Natural killer cell (primary cell): ENCODE data around the gene CAPN14. TPM values are rescaled to one million over a fixed set of nuclear protein-coding genes. Genes with fewer than 3 reads are reported as not detected.

ENCODE experiments used
- ATAC-seq, 3 donors: fragments of 150-1000 bp in 2 of 3; fragments of 200-7000 bp in 1 of 3; cut with Tn5 transposase; 1 replicate in 1 of 3; 2 replicates in 2 of 3; pipeline ENCODE4 v1.10.0; 2021; ENCODE audit warnings: mild to moderate bottlenecking in 2 of 3, moderate library complexity in 2 of 3
- DNase-seq, 2 donors: peaks; one replicate each; pipeline versions ENCODE4 v3.0.0 to v3.0.0-alpha.2; 2013 to 2021; ENCODE audit warnings: mixed read lengths in 1 of 2
- H3K27ac ChIP-seq: one replicate; pipeline ENCODE4 v1.5.1; 2013; ENCODE audit warnings: mild to moderate bottlenecking, low read length
- H3K27me3 ChIP-seq: one replicate; pipeline ENCODE4 v1.6.1; 2013; ENCODE audit warnings: low read length; ENCODE audit not compliant: control insufficient read depth, insufficient read depth
- H3K36me3 ChIP-seq: one replicate; pipeline ENCODE4 v1.6.1; 2013; ENCODE audit warnings: low read length; ENCODE audit not compliant: control insufficient read depth, insufficient read depth
- H3K4me1 ChIP-seq: one replicate; pipeline ENCODE4 v1.6.1; 2013; ENCODE audit warnings: low read length; ENCODE audit not compliant: control insufficient read depth, insufficient read depth
- H3K4me3 ChIP-seq: one replicate; pipeline ENCODE4 v1.5.1; 2013; ENCODE audit warnings: low read length
- H3K9me3 ChIP-seq: one replicate; pipeline ENCODE4 v1.6.1; 2013; ENCODE audit warnings: low read length; ENCODE audit not compliant: control insufficient read depth, insufficient read depth
- H3K27ac Mint-ChIP-seq, 2 donors: one replicate each; pipeline ENCODE4 v1.8.0; 2022; ENCODE audit warnings: mild to moderate bottlenecking in 2 of 2, mixed read lengths in 2 of 2, moderate library complexity in 1 of 2
- H3K27me3 Mint-ChIP-seq, 2 donors: one replicate each; pipeline ENCODE4 v1.8.0; 2022; ENCODE audit warnings: low read depth in 2 of 2, mixed read lengths in 2 of 2
- H3K36me3 Mint-ChIP-seq: one replicate; pipeline ENCODE4 v1.8.0; 2022; ENCODE audit warnings: mixed read lengths
- H3K4me1 Mint-ChIP-seq, 2 donors: one replicate each; pipeline ENCODE4 v1.8.0; 2022; ENCODE audit warnings: mixed read lengths in 2 of 2
- H3K4me3 Mint-ChIP-seq: one replicate; pipeline ENCODE4 v1.8.0; 2022; ENCODE audit warnings: mild to moderate bottlenecking, moderate library complexity, mixed read lengths
- H3K9me3 Mint-ChIP-seq, 2 donors: one replicate each; pipeline ENCODE4 v1.8.0; 2022; ENCODE audit warnings: mixed read lengths in 2 of 2
- CTCF ChIP-seq: fragments of 200-600 bp; IDR thresholded peaks from one replicate; pipeline ENCODE4 v1.8.0; 2022; ENCODE audit warnings: antibody characterized with exemption
- WGBS: methylation state at CpG from one replicate; pipeline ENCODE4 v1.1.7; 2013; ENCODE audit warnings: missing lambda C conversion rate; ENCODE audit not compliant: insufficient coverage; 5-methylcytosine and 5-hydroxymethylcytosine counted together
- intact Hi-C: fragments of 100-400 bp; cut with micrococcal nuclease; formaldehyde crosslinking; loops from one replicate; pipeline ENCODE4 v1.14.2; 2022
- total RNA-seq, 4 donors: library from RNA; stranded (reverse); fragments of 120-200 nt in 1 of 4; gene quantifications; one replicate each; pipeline versions ENCODE4 v1.2.3 to v1.2.4, GENCODE V29; 2013 to 2022

Gene CAPN14
- total RNA-seq, 3 donors from 2014 or later (not counting 1 experiment from before 2014, with no cell fraction given) = 0.33 to 0.43 TPM; not detected in 1

GRCh38 chr2:31203916-31204315 lies 13.4 kb downstream of the CAPN14 start:
- no peaks in the 10 kb centered on the region for H3K9me3 ChIP-seq
- ATAC-seq = no peak
- intact Hi-C loops = no loop called here
- H3K4me3 ChIP-seq = no peak overlapping the region
- no peaks in the 10 kb centered on the region for H3K36me3 Mint-ChIP-seq
- TF ChIP-seq CTCF = no peak
- H3K4me1 Mint-ChIP-seq = no peaks in the 10 kb centered on the region
- DNase-seq = no peak
- H3K27ac ChIP-seq = no peak overlapping the region
- peaks cover 0 to under 1% of the 10 kb centered on the region in 2 donors for H3K9me3 Mint-ChIP-seq
- no peak overlapping the region for H3K27ac Mint-ChIP-seq
- H3K4me3 Mint-ChIP-seq = no peak overlapping the region
- no peaks in the 10 kb centered on the region for H3K27me3 ChIP-seq
- H3K27me3 Mint-ChIP-seq = peaks cover 0 to 3% of the 10 kb centered on the region in 2 donors
- no peaks in the 10 kb centered on the region for H3K4me1 ChIP-seq
- no peaks in the 10 kb centered on the region for H3K36me3 ChIP-seq

GRCh38 chr2:31202833-31203232 lies 14.5 kb downstream of the CAPN14 start:
- Histone ChIP-seq H3K9me3 (no peaks in the 10 kb centered on the region), H3K27ac (no peak overlapping the region), H3K36me3 (no peaks in the 10 kb centered on the region), H3K27me3 (no peaks in the 10 kb centered on the region), H3K4me1 (no peaks in the 10 kb centered on the region), H3K4me3 (no peak overlapping the region)
- WGBS = 93% methylated on average over 5 of the region's 5 CpGs
- no peak for DNase-seq
- Mint-ChIP-seq H3K4me3 (no peak overlapping the region), H3K27me3 (peaks cover 0 to 3% of the 10 kb centered on the region in 2 donors), H3K4me1 (no peaks in the 10 kb centered on the region), H3K9me3 (peaks cover 0 to 2% of the 10 kb centered on the region in 2 donors), H3K36me3 (no peaks in the 10 kb centered on the region), H3K27ac (no peak overlapping the region)
- TF ChIP-seq CTCF = no peak
- no peak for ATAC-seq
- intact Hi-C loops = no loop called here

- H3K9me3 ChIP-seq = no peaks in the 10 kb centered on the region
- DNase-seq = no peak
- Mint-ChIP-seq H3K27ac (no peak overlapping the region), H3K9me3 (peaks cover 0 to 2% of the 10 kb centered on the region in 2 donors), H3K4me3 (no peak overlapping the region), H3K36me3 (no peaks in the 10 kb centered on the region), H3K27me3 (peaks cover 0 to 3% of the 10 kb centered on the region in 2 donors), H3K4me1 (no peaks in the 10 kb centered on the region)
- intact Hi-C loops = no loop called here
- H3K27me3 ChIP-seq = no peaks in the 10 kb centered on the region
- WGBS = 91% methylated on average over 5 of the region's 5 CpGs
- H3K4me3 ChIP-seq = no peak overlapping the region
- no peaks in the 10 kb centered on the region for H3K36me3 ChIP-seq
- no peak overlapping the region for H3K27ac ChIP-seq
- no peak for TF ChIP-seq CTCF
- ATAC-seq = no peak
- no peaks in the 10 kb centered on the region for H3K4me1 ChIP-seq
These were observed 15.3 kb downstream of the CAPN14 start for GRCh38 chr2:31202041-31202440.

- intact Hi-C loops = no loop called here
- no peaks in the 10 kb centered on the region for H3K27me3 ChIP-seq
- WGBS = 80% methylated on average over 9 of the region's 9 CpGs
- no peak overlapping the region for H3K4me3 Mint-ChIP-seq
- ATAC-seq = no peak
- no peak overlapping the region for H3K27ac Mint-ChIP-seq
- no peaks in the 10 kb centered on the region for H3K4me1 ChIP-seq
- H3K4me1 Mint-ChIP-seq = no peaks in the 10 kb centered on the region
- peaks cover 0 to 2% of the 10 kb centered on the region in 2 donors for H3K9me3 Mint-ChIP-seq
- no peak for TF ChIP-seq CTCF
- H3K36me3 Mint-ChIP-seq = no peaks in the 10 kb centered on the region
- H3K36me3 ChIP-seq = no peaks in the 10 kb centered on the region
- no peak overlapping the region for H3K4me3 ChIP-seq
- no peak overlapping the region for H3K27ac ChIP-seq
- DNase-seq = no peak
- no peaks in the 10 kb centered on the region for H3K9me3 ChIP-seq
- peaks cover 0 to 3% of the 10 kb centered on the region in 2 donors for H3K27me3 Mint-ChIP-seq
These were observed 16.3 kb downstream of the CAPN14 start for GRCh38 chr2:31200972-31201371.
